GM19238 (cell line): ENCODE measurements around the gene TMEM222.
"Not testable (repeated sequence)": the region's sequence is repeated elsewhere in the genome, so short reads cannot be mapped to it uniquely, and the experiment has no call there.

Experiments used
- DNase-seq: peaks from one replicate; pipeline ENCODE4 v3.0.0; 2011; ENCODE audit warnings: low spot score; ENCODE audit not compliant: insufficient read length

TMEM222 gene

GRCh38 chr1:27377760-27378495 is 56.0 kb downstream of the TMEM222 start:
- no peak for DNase-seq

DNA sequence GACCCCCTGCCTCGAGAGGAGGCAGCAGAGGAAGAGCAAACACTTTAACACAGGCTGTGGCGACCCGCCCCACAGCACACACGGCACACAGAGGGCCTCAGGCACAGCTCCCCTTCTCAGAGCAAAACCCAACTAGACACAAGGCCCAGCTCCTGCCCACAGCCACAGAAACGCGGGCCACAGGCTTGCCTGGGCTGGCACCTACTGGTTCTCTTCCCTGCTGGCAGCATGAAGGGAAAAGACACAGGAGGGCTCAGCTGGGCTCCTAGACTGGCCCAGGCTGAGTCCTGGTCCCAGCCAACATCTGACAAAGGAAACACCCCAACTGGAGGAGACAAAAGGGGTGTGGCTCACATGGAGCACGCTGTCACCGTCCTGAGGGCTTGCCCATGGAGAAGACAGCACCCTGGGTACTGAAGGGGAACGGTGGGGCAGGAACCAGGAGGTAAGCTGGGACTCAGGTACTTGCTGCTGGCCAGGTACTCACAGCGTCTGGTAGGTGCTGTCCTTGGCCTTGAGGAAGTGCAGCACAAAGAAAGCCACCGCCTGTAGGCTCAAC is 57.7 kb downstream of the TMEM222 start:
- no peak for DNase-seq

DNA sequence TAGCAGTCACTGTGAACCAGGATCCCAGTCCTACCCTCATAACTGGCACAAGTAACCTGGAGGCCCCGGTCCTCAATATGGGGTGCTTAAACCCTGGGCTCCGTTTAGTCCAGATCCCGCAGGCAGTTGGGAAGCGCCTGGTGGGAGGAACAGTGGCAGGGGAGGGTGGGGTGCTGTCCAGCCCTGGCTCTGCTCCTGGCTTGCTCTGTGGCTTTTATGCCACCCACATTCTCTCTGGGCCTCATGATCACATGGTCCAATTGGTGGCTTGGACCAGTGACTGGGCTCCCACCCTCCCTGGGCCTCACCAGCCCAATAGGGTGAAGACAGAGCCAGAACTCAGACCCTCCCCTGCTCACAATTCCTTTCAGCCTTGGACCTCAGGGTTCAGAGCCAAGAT is 58.3 kb downstream of the TMEM222 start:
- DNase-seq, result no peak

GRCh38 chr1:27380766-27381733 is 59.1 kb downstream of the TMEM222 start:
- DNase-seq, result no peak

- DNase-seq, result no peak
Measured at GRCh38 chr1:27381969-27382762, 60.2 kb downstream of the TMEM222 start.

DNA sequence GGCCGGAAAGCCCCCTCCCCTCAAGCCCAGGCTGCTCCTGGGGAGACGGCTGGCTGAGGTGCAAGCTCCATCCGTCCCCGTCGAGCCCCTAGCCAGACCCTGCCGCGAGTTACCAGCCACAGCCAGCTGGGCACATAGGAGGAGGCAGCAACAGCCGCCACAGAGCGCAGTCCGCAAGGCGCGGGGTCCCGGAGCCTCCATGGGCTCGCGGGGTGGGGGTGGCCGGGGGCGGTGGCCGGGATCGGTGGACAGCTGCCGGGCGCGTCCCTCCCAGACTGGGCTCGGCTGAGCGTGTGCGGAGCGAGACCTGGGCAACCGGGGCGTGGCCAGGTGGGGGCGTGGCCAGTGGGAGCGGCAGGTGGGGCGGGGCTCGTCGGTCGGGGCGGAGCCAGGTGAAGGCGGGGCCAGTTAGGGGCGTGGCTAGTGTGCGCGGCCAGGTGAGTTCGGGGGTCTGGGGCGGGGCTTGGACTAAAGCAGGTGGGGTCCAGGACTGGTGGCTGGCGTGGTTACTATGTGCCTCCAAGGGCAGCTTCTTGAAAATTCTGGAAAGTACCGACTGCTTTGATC is 61.2 kb downstream of the TMEM222 start, which contains the start of gene CD164L2:
CD164L2 (minus strand) TSS at position 295 of the 567 bp plus-strand sequence; CDS start at position 201, 94 bp downstream.
- DNase-seq, result no peak

GRCh38 chr1:27383661-27384060 is 61.7 kb downstream of the TMEM222 start:
- DNase-seq, result no peak

DNA sequence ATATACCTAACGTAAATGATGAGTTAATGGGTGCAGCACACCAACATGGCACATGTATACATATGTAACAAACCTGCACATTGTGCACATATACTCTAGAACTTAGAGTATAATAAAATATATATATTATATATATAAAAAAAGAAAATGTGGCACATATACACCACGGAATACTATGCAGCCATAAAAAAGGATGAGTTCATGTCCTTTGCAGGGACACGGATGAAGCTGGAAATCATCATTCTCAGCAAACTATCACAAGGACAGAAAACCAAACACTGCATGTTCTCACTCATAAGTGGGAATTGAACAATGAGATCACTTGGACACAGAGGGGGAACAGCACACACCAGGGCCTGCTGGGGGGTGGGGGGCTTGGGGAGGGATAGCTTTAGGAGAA is 62.8 kb downstream of the TMEM222 start:
- DNase-seq, result not testable (repeated sequence)
